Neural progenitor cell (in vitro differentiated cells): ENCODE results near the gene POLDIP3. TPM values are rescaled to one million over a fixed set of nuclear protein-coding genes. Genes with fewer than 3 reads are reported as not detected.

Source experiments
- DNase-seq: peaks from one replicate; pipeline ENCODE4 v3.0.0-alpha.2; 2016; ENCODE audit warnings: low spot score
- H2AFZ ChIP-seq: fragments of 200-600 bp; sonication (generic); replicated peaks from 2 replicates; pipeline ENCODE4 v1.6.1; 2016; ENCODE audit warnings: antibody characterized with exemption
- H3F3A ChIP-seq: fragments of 200-600 bp; sonication (generic); 2 replicates; pipeline ENCODE4 v1.6.1; 2016; ENCODE audit warnings: antibody characterized with exemption, low read depth
- H3K27ac ChIP-seq: fragments of 200-600 bp; sonication (generic); 2 replicates; pipeline ENCODE4 v1.5.1; 2016; ENCODE audit warnings: mild to moderate bottlenecking
- H3K27me3 ChIP-seq: fragments of 200-600 bp; sonication (generic); 2 replicates; pipeline ENCODE4 v1.6.1; 2016; ENCODE audit warnings: mild to moderate bottlenecking, moderate library complexity
- H3K36me3 ChIP-seq: fragments of 200-600 bp; sonication (generic); 2 replicates; pipeline ENCODE4 v1.5.1; 2016
- H3K4me1 ChIP-seq: fragments of 200-600 bp; sonication (generic); 2 replicates; pipeline ENCODE4 v1.6.1; 2016; ENCODE audit warnings: mixed run types
- H3K4me2 ChIP-seq: fragments of 200-600 bp; sonication (generic); 2 replicates; pipeline ENCODE4 v1.6.1; 2016
- H3K4me3 ChIP-seq: fragments of 200-600 bp; sonication (generic); 2 replicates; pipeline ENCODE4 v1.5.1; 2016
- H3K79me2 ChIP-seq: fragments of 200-600 bp; sonication (generic); 2 replicates; pipeline ENCODE4 v1.6.1; 2016; ENCODE audit warnings: low read depth
- H3K9ac ChIP-seq: fragments of 200-600 bp; sonication (generic); 2 replicates; pipeline ENCODE4 v1.6.1; 2016
- H3K9me3 ChIP-seq: fragments of 200-600 bp; sonication (generic); 2 replicates; pipeline ENCODE4 v1.5.1; 2016; ENCODE audit warnings: low read depth
- H4K20me1 ChIP-seq: fragments of 200-600 bp; sonication (generic); 2 replicates; pipeline ENCODE4 v1.6.1; 2016; ENCODE audit warnings: low read depth
- H3K27ac Mint-ChIP-seq: 3 replicates; pipeline ENCODE4 v1.8.0; 2021; ENCODE audit warnings: mixed read lengths
- H3K27me3 Mint-ChIP-seq: 2 replicates; pipeline ENCODE4 v1.8.0; 2022; ENCODE audit warnings: low read depth, mild to moderate bottlenecking, inconsistent platforms, moderate library complexity, mixed read lengths; ENCODE audit not compliant: insufficient read depth
- H3K36me3 Mint-ChIP-seq: 3 replicates; pipeline ENCODE4 v1.8.0; 2021; ENCODE audit warnings: mixed read lengths
- H3K4me1 Mint-ChIP-seq: 3 replicates; pipeline ENCODE4 v1.8.0; 2021; ENCODE audit warnings: mixed read lengths
- H3K4me3 Mint-ChIP-seq: 3 replicates; pipeline ENCODE4 v1.8.0; 2021; ENCODE audit warnings: mild to moderate bottlenecking, moderate library complexity, mixed read lengths
- H3K9me3 Mint-ChIP-seq: 3 replicates; pipeline ENCODE4 v1.8.0; 2020; ENCODE audit warnings: mixed read lengths
- CTCF ChIP-seq: fragments of 200-600 bp; sonication (generic); IDR thresholded peaks from 2 replicates; pipeline ENCODE4 v1.5.1; 2017; ENCODE audit warnings: antibody characterized with exemption, mild to moderate bottlenecking
- EZH2 ChIP-seq: fragments of 200-600 bp; sonication (generic); IDR thresholded peaks from 2 replicates; pipeline ENCODE4 v1.6.1; 2017; ENCODE audit warnings: antibody characterized with exemption, mild to moderate bottlenecking, moderate library complexity
- EZH2phosphoT487 ChIP-seq: fragments of 200-600 bp; sonication (generic); IDR thresholded peaks from 2 replicates; pipeline ENCODE4 v1.6.1; 2017; ENCODE audit warnings: antibody characterized with exemption
- total RNA-seq: library from RNA; depleted of rRNA; stranded (reverse); fragments of >200 nt; gene quantifications from 2 replicates; pipeline ENCODE4 v1.2.3, GENCODE V29; 2015; ENCODE audit warnings: low replicate concordance

POLDIP3 gene
- total RNA-seq, 1 donor from 2014 or later: 37.8 TPM

- Mint-ChIP-seq H3K36me3 (no peaks in the 10 kb centered on the region), H3K4me1 (peaks cover 16% of the 10 kb centered on the region), H3K4me3 (peak overlapping the region; percentile 98), H3K9me3 (no peaks in the 10 kb centered on the region), H3K27me3 (peaks cover 2% of the 10 kb centered on the region), H3K27ac (peak overlapping the region; percentile 86)
- TF ChIP-seq EZH2 (no peak), EZH2phosphoT487 (no peak), CTCF (no peak)
- peak overlapping the region; percentile 98 for H3K4me3 ChIP-seq
- no peaks in the 10 kb centered on the region for H3K9me3 ChIP-seq
- no peak overlapping the region for H3K27ac ChIP-seq
- peak overlapping the region; percentile 93 for H3K4me2 ChIP-seq
- peaks cover 3% of the 10 kb centered on the region for H3F3A ChIP-seq
- H3K4me1 ChIP-seq: peaks cover 8% of the 10 kb centered on the region
- H3K9ac ChIP-seq: peak overlapping the region; percentile 92
- H3K27me3 ChIP-seq: no peaks in the 10 kb centered on the region
- H3K36me3 ChIP-seq: no peaks in the 10 kb centered on the region
- peaks cover 48% of the 10 kb centered on the region for H3K79me2 ChIP-seq
- H4K20me1 ChIP-seq: peaks cover 50% of the 10 kb centered on the region
- no peak for DNase-seq
- peak overlapping the region; percentile 52 for H2AFZ ChIP-seq
These were observed 33.9 kb upstream of the POLDIP3 start for GRCh38 chr22:42648368-42649245.

- H3K4me2 ChIP-seq: peak overlapping the region; percentile 93
- H3K36me3 Mint-ChIP-seq: no peaks in the 10 kb centered on the region
- H2AFZ ChIP-seq: no peak overlapping the region
- peaks cover 16% of the 10 kb centered on the region for H3K4me1 Mint-ChIP-seq
- H3K9me3 ChIP-seq: no peaks in the 10 kb centered on the region
- H3F3A ChIP-seq: peaks cover 3% of the 10 kb centered on the region
- H3K36me3 ChIP-seq: no peaks in the 10 kb centered on the region
- H3K4me3 Mint-ChIP-seq: peak overlapping the region; percentile 98
- no peak overlapping the region for H3K9ac ChIP-seq
- H3K27ac ChIP-seq: no peak overlapping the region
- peaks cover 54% of the 10 kb centered on the region for H3K79me2 ChIP-seq
- peaks cover 14% of the 10 kb centered on the region for H3K4me1 ChIP-seq
- no peak for TF ChIP-seq CTCF
- TF ChIP-seq EZH2phosphoT487: no peak
- TF ChIP-seq EZH2: no peak
- peaks cover 54% of the 10 kb centered on the region for H4K20me1 ChIP-seq
- H3K27me3 Mint-ChIP-seq: peaks cover 2% of the 10 kb centered on the region
- no peak for DNase-seq
- peak overlapping the region; percentile 98 for H3K4me3 ChIP-seq
- no peaks in the 10 kb centered on the region for H3K27me3 ChIP-seq
- H3K9me3 Mint-ChIP-seq: no peaks in the 10 kb centered on the region
- peak overlapping the region; percentile 78 for H3K27ac Mint-ChIP-seq
These were observed 33.3 kb upstream of the POLDIP3 start for GRCh38 chr22:42648017-42648367.

- Mint-ChIP-seq H3K27me3 (peaks cover 2% of the 10 kb centered on the region), H3K27ac (no peak overlapping the region), H3K4me1 (peaks cover 16% of the 10 kb centered on the region), H3K36me3 (no peaks in the 10 kb centered on the region), H3K9me3 (no peaks in the 10 kb centered on the region), H3K4me3 (peak overlapping the region; percentile 98)
- Histone ChIP-seq H3K4me1 (peaks cover 15% of the 10 kb centered on the region), H3K79me2 (peaks cover 65% of the 10 kb centered on the region), H4K20me1 (peaks cover 59% of the 10 kb centered on the region), H2AFZ (no peak overlapping the region), H3K27ac (no peak overlapping the region), H3F3A (peaks cover 3% of the 10 kb centered on the region), H3K4me3 (no peak overlapping the region), H3K4me2 (no peak overlapping the region), H3K9me3 (no peaks in the 10 kb centered on the region), H3K36me3 (no peaks in the 10 kb centered on the region), H3K9ac (no peak overlapping the region), H3K27me3 (no peaks in the 10 kb centered on the region)
- DNase-seq: no peak
- no peak for TF ChIP-seq EZH2
- TF ChIP-seq CTCF: no peak
- no peak for TF ChIP-seq EZH2phosphoT487
These were observed 32.2 kb upstream of the POLDIP3 start for GRCh38 chr22:42646569-42647525.
